Neutrophil (primary cell): ENCODE measurements around the gene CDK16.

Source experiments
- H3K27ac ChIP-seq: fragments of 200-600 bp; sonication (generic); 2 replicates; pipeline ENCODE4 v1.5.1; 2016; ENCODE audit warnings: mild to moderate bottlenecking, moderate library complexity
- H3K27me3 ChIP-seq: fragments of 200-600 bp; sonication (generic); 2 replicates; pipeline ENCODE4 v1.6.0; 2016; ENCODE audit warnings: mild to moderate bottlenecking
- H3K36me3 ChIP-seq: fragments of 200-600 bp; sonication (generic); 2 replicates; pipeline ENCODE4 v1.5.1; 2017
- H3K4me1 ChIP-seq, 2 experiments: fragments of 200-600 bp in 1 of 2; sonication (generic) in 1 of 2; 1 replicate in 1 of 2; 2 replicates in 1 of 2; pipeline versions ENCODE4 v1.5.1 to v1.6.1; 2013 to 2016; ENCODE audit warnings: low read depth in 1 of 2, low read length in 1 of 2, mild to moderate bottlenecking in 1 of 2, moderate library complexity in 1 of 2; ENCODE audit not compliant: control insufficient read depth in 1 of 2, insufficient read depth in 1 of 2
- H3K4me3 ChIP-seq, 2 experiments: fragments of 200-600 bp in 1 of 2; sonication (generic) in 1 of 2; 1 replicate in 1 of 2; 2 replicates in 1 of 2; pipeline ENCODE4 v1.5.1; 2013 to 2016; ENCODE audit warnings: low read depth in 1 of 2, low read length in 1 of 2, mild to moderate bottlenecking in 1 of 2, moderate library complexity in 1 of 2
- H3K9me3 ChIP-seq: fragments of 200-600 bp; sonication (generic); 2 replicates; pipeline ENCODE4 v1.5.1; 2016
- CTCF ChIP-seq: fragments of 200-600 bp; sonication (generic); IDR thresholded peaks from 2 replicates; pipeline ENCODE4 v1.5.1; 2016; ENCODE audit warnings: antibody characterized with exemption

Gene CDK16

GRCh38 chrX:47234583-47234982 is 16.1 kb downstream of the CDK16 start:
- Histone ChIP-seq H3K9me3 (no peaks in the 10 kb centered on the region), H3K4me3 (no peak overlapping the region), H3K4me1 (peaks cover 4 to 12% of the 10 kb centered on the region in 2 experiments), H3K27ac (no peak overlapping the region), H3K27me3 (no peaks in the 10 kb centered on the region), H3K36me3 (no peaks in the 10 kb centered on the region)
- no peak for TF ChIP-seq CTCF

DNA sequence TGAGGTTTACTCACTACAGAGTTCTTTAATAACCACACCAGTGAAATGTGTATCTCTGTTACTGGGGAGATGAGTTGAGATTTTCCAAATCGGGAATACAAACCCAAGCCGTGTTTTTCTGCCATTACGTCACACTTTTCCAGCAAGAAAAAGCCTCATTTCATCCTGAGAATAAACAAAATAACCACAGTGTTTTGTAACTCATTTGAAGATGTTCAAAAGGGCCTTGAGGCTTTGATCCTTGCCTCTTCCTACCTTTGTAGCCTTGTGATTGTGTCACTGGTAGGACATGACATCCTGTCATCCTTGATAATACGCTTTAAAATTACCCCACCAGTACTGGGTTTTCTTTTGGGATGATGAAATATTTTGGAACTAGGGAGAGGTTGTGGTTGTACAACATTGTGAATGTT is 17.2 kb downstream of the CDK16 start:
- H3K4me1 ChIP-seq, result peaks cover 4 to 12% of the 10 kb centered on the region in 2 experiments
- H3K36me3 ChIP-seq, result no peaks in the 10 kb centered on the region
- no peak overlapping the region for H3K4me3 ChIP-seq
- no peaks in the 10 kb centered on the region for H3K27me3 ChIP-seq
- no peak for TF ChIP-seq CTCF
- no peaks in the 10 kb centered on the region for H3K9me3 ChIP-seq
- peak overlapping the region; percentile 23 for H3K27ac ChIP-seq

DNA sequence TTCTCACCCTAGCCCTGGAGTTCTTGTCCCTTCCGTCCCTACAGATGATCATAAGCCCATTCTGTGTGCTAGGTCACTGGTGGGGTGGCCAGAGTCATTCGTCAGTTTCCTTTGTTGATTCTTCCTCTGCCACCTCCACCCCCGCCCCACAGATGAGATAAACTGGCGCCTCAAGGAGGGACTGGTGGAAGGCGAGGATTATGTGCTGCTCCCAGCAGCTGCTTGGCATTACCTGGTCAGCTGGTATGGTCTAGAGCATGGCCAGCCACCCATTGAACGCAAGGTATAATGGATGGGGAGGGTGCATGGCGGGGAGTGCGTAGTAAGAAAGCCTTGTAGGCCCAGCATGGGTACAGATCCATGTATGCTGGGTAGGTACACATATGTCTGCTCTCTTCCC is 20.7 kb downstream of the CDK16 start:
- Histone ChIP-seq H3K36me3 (no peaks in the 10 kb centered on the region), H3K27ac (no peak overlapping the region), H3K27me3 (no peaks in the 10 kb centered on the region), H3K9me3 (no peaks in the 10 kb centered on the region), H3K4me3 (no peak overlapping the region), H3K4me1 (peaks cover 0 to 2% of the 10 kb centered on the region in 2 experiments)
- no peak for TF ChIP-seq CTCF

GRCh38 chrX:47239898-47240545 is 21.5 kb downstream of the CDK16 start:
- TF ChIP-seq CTCF, result no peak
- no peaks in the 10 kb centered on the region for H3K27me3 ChIP-seq
- H3K4me3 ChIP-seq, result no peak overlapping the region
- no peaks in the 10 kb centered on the region for H3K4me1 ChIP-seq
- H3K9me3 ChIP-seq, result no peaks in the 10 kb centered on the region
- H3K36me3 ChIP-seq, result no peaks in the 10 kb centered on the region
- no peak overlapping the region for H3K27ac ChIP-seq

- H3K27me3 ChIP-seq, result no peaks in the 10 kb centered on the region
- H3K4me3 ChIP-seq, result no peak overlapping the region
- no peak for TF ChIP-seq CTCF
- H3K4me1 ChIP-seq, result no peaks in the 10 kb centered on the region
- no peaks in the 10 kb centered on the region for H3K9me3 ChIP-seq
- no peaks in the 10 kb centered on the region for H3K36me3 ChIP-seq
- no peak overlapping the region for H3K27ac ChIP-seq
Observed at GRCh38 chrX:47240619-47241018, 22.1 kb downstream of the CDK16 start.
